Measurements from ENCODE around the gene SLC35E2B. TPM values are rescaled to one million over a fixed set of nuclear protein-coding genes. Genes with fewer than 3 reads are reported as not detected.
A peak's percentile ranks its signal among the peaks of the same experiment; 100 is the strongest.
"Not testable (repeated sequence)": the region's sequence is repeated elsewhere in the genome, so short reads cannot be mapped to it uniquely, and the experiment has no call there.

Gene SLC35E2B
- total RNA-seq, 1 donor from 2014 or later = 20.3 TPM

DNA sequence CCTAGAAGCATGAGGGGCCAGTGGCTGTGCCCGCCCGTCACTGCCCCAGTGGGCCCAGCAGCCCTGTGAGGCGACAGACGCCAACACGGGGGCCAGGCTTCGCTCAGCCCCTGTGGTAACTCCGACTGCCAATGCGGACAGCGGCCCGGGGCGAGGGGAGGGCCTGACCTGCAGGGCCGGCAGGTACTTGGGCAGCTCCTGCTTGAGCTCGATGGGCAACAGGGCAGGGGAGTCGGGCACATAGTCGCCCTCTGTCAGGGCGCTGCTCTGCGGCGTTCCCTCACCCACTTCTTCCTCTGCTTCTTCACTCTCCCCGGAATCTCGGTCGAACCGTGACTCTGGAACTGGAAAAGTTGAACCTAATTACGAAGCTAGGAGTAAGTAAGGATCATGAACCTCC is 14.6 kb upstream of the SLC35E2B start:
- intact Hi-C loops (cut with DNase I); DNase-seq (ENCODE audit: missing footprints); ATAC-seq: not testable (repeated sequence)

DNA sequence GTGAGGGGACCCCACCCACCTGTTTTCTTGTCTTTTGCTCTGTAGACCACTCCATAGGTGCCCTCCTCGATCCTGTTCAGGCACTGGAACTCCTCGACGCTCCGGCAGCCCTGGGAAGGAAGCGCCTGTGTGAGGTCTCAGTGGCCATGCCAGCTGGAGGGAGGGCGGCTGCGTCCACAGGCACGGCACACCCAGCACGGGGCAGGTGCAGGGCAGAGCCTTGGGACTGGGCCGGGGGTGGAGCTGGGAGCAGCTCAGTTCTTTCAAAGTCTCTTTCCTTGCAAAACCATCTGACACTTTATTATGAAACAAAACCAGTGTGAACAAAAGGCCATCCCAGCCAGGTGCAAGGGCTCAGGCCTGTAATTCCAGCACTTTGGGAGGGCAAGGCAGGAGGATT is 13.0 kb upstream of the SLC35E2B start:
- intact Hi-C loops (cut with DNase I); DNase-seq (ENCODE audit: missing footprints); ATAC-seq: not testable (repeated sequence)

DNA sequence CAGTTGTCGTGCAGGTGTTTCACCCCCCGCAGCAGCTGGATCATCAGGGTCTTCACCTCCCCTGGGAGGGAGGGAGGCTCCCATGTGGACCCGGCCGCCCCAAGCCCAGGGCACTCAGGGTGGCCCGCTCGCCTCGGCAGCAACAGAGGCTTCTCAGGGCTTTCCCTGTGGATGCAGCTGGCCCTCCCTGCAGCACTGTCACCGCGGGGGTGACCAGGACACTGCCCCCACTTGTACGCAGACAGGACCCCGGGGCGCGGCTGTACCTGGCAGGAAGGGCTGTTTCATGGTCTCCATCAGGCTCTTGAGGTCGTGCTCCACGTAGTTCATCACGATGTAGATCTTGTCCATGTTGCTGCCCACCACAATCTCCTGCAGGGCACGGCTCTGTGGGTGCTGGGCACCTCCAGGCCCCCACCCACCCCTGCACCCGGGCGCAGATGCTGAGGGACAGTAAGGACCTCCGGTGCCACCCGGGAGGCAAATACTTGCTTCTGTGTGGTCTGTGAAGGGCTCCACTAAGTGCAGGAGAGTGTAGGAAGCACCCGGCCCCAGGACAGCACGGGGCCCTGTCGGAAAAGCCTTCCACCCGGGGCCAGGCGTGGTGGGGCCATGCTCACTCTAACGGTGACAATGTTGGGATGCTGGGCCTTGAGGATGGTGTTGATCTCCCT is 11.8 kb upstream of the SLC35E2B start:
- intact Hi-C loops (cut with DNase I); DNase-seq (ENCODE audit: missing footprints); ATAC-seq: not testable (repeated sequence)

DNA sequence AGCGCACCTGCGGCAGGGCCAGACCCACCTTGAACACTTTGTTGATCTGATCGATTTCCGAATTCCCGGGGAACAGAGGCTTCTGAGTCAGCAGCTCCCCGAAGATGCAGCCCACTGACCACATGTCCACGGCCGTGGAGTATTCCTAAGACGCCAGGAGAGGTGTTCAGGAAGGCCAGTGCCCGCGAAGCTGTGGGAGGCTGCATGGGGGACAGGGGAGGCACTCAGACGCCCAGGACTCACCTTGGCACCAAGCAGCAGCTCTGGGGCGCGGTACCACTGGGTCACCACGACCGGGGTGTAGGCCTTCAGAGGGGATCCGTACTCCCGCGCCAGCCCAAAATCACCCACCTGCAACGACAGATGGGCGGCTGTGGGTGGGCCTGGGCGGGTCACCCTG is 11.2 kb upstream of the SLC35E2B start:
- ATAC-seq (no peak), DNase-seq (ENCODE audit: missing footprints) (no peak)
- intact Hi-C loops (cut with DNase I) = no loop called here

DNA sequence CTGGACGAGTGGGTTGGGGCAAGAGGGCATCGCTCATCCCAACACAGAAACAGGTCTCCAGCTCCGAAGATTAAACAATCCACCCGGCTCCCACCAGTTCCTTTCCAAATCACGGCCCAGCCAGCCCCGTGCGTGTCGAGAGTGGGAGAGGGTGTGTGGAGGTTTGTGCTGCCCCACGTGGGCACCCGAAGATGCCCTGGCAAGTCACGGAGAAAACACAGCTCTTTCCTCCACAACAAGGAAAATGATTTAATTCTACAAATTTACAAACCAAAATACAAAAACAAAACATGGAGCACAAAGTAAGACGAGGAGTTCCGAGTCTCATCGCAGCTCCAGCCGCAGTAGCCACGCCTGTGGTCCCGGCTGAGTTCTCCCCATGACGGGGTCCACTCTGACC is 9.9 kb upstream of the SLC35E2B start:
- intact Hi-C loops (cut with DNase I); ATAC-seq; DNase-seq (ENCODE audit: missing footprints): not testable (repeated sequence)

DNA sequence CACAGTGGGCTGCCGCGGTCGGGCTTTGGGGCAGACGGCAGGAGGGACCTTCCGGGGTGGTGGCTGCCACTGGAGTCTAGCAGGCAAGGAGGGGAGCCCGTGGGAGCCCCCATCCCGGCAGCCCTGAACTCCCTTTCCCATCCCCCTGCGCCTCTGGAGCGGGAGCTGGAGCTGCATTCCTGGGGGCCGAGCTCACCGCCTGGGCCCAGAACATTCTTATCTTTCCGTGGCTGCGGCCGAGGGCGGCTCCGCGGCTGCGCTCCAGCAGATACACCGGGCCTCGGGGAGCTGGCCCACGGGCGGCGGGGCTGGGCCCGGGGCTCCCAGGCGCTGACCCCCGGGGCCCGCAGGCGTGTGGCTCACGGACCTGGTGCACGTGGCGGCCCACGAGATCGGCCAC is 8.0 kb upstream of the SLC35E2B start:
- DNase-seq (ENCODE audit: missing footprints); intact Hi-C loops (cut with DNase I): not testable (repeated sequence)
- ATAC-seq = peak; percentile 64

DNA sequence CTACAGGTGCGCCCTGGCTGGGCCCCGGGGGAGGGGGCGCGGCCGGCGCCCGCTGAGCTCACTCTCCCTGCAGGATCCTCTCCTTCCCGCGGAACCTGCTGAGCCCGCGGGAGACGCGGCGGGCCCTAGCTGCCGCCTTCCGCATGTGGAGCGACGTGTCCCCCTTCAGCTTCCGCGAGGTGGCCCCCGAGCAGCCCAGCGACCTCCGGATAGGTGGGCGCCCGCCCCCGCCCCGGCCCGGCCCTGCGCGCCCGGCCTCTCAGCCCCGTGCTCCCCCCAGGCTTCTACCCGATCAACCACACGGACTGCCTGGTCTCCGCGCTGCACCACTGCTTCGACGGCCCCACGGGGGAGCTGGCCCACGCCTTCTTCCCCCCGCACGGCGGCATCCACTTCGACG is 7.5 kb upstream of the SLC35E2B start:
- ATAC-seq = peak; percentile 1
- intact Hi-C loops (cut with DNase I); DNase-seq (ENCODE audit: missing footprints): not testable (repeated sequence)

DNA sequence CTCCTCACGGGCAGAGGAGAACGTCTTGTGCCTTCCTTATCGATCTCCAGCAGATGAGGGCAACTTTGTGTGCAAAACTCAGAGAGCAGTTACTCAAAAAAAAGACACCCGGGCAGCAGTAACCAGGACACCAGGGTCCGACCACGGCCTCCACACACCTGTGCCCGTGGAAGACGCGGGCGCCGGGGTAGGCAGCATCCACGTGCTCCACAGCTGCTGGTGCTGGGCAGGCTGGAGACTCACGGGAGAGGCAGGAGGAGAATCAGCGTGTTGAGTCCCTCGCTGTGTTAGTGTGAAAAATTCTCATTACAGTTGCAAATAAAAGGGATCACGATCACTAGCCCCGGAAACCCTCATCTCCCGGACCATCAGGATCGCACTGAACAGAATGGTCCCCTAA is 6.5 kb upstream of the SLC35E2B start:
- intact Hi-C loops (cut with DNase I); DNase-seq (ENCODE audit: missing footprints); ATAC-seq: not testable (repeated sequence)

DNA sequence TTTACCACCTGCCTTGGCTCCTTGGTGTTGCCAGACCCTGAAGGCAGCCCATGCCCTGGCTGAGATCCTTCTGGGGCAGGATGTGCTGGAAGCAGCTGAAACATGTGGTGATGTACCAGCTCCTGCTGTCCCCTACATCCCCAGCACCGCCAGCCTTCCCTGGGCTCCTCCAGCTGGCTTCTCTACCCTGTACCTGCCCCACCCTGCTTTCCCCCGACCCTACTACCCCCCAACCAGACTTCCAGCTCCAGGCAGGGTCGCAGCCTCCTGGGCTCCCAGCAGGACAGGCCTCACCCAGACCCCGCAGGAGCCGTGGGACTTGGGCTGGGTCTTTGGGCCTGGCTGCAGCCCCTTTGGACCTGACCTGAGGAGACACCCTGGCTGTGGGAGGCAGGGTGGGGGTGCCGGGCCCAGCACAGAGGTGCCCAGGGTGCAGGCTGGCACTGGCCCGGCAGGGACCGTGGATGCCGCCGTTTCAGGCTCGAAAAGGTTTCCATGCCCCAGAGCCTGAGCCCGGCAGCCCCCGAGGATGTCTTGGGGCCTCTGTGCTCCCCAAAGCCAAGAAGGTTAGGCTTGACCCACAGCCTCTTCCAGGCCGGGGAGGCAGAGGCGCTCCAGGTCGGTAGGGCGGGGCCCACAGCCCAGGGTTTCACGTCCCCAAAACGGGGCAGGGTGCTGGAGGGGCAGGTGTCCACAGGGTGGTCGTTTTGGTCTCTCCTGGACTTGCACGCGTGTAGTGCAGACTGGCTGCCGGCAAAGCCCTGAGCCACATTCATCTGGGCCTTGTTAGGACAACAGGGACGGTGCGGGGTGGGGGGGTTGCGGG is 5.0 kb upstream of the SLC35E2B start:
- intact Hi-C loops (cut with DNase I); DNase-seq (ENCODE audit: missing footprints); ATAC-seq: not testable (repeated sequence)

DNA sequence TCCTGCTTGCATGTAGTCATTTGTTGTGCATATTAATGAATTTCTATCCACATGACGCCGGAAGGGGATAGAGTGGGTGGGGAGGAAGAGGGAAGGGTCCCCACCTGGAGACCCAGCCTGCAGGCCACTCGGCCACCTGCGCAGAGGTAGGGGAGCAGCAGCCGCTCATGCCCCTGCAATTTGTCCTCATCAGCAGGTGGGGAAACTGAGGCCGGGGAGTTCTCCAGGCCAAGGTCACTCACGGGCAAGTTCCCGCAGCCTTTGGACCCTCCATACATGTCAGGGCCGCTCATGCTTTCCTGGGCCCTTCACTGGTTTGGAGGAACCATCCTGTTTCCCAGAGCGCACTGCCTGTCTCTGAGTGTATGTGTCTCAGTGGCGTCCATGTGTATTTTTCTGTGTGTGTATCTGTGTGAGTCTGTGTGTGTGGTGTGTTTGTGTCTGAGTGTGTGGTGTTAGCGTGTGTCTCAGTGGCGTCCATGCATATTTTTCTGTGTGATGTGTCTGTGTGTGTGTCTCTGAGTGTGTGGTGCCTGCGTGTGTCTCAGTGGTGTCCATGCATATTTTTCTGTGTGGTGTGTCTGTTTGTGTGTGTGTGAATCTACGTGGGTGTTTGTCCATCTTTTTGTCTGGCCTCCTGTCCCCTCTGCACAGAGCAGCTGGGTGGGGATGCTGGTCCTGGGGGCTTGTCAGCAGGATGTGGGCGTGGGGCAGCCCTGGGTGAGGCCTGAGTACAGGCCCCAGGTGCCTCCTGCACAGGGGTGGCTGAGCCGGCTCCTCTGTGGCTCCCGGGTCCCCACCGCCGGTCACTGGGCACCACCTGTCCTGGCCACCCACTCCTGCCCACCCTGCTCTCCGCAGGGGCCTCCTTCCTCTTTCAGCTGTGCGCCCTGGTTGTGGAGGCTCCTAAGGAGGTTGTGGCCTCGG is 4.1 kb upstream of the SLC35E2B start:
- ATAC-seq; intact Hi-C loops (cut with DNase I); DNase-seq (ENCODE audit: missing footprints): not testable (repeated sequence)

DNA sequence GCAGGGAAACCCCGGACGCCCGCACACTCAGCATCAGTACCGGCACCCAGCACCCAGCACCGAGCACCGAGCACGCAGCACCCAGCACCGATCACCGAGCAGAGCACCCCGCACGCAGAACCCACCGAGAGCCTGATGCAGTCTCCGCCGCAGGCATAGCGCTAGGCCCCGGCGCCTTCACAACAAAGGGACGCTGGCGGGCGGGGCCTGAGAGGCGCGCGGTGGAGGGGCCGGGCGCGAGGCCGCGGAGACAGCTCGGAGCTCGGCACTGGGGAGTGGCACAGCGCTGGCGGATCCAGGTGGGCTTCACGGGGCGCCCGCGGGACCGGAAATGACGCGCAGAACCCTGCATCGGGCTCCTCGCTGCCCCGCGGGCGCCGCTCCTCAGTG is 276 bp downstream of the SLC35E2B start:
- ATAC-seq (peak; percentile 81), DNase-seq (ENCODE audit: missing footprints) (peak; percentile 86)
- intact Hi-C loops (cut with DNase I) = not testable (repeated sequence)

DNA sequence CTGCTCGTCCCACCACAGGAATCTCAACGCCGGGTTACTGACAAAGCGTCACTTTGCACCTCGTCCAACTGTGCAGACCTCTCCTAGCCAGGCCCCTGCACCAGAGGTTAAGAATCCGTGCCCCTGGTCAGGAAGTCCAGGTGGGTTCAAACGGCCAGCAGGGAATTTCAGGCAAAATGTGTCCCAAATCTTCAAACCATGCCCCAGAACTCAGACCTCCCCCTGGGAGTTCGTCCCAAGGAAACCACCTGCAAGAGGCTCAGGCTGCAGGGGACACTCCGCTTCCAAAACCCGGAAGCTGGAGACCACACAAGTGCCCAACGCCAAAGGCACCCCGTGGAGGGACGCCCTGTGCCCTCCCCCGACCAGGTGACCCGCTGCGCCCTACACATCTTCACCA is 1.2 kb downstream of the SLC35E2B start:
- ATAC-seq; intact Hi-C loops (cut with DNase I); DNase-seq (ENCODE audit: missing footprints): not testable (repeated sequence)

DNA sequence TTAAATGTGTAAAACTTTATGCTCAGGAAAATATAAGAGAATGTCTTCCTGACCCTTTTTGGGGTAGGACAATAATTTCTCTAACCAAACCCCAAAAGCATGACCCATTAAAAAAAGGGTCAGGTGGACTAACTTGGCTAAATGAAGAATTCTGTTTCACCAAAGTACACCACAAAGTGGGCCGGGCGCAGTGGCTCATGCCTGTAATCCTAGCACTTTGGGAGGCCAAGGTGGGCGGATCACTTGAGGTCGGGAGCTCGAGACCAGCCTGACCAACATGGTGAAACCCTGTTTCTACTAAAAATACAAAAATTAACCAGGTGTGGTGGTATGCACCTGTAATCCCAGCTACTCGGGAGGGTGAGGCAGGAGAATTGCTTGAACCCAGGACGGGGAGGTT is 3.1 kb downstream of the SLC35E2B start:
- intact Hi-C loops (cut with DNase I); ATAC-seq; DNase-seq (ENCODE audit: missing footprints): not testable (repeated sequence)

DNA sequence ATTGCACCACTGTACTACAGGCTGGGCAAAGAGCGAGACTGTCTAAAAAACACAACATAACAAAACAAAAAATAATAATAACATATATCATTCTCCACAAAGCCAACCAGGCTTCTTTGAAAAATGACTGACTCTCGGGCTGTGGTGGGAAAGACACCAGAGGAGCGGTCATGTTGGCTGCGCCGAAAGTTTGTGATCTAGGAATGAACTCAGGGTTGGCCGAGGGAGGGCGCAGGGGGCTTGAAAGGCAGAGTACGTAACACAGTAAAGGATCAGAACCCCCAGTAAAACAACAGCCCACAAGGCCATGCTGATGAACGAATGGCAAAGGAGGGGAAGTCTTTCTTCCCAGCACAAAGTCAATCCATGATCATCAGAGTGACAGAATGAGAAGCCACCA is 4.7 kb downstream of the SLC35E2B start:
- ATAC-seq (no peak), DNase-seq (ENCODE audit: missing footprints) (no peak)
- intact Hi-C loops (cut with DNase I) = no loop called here

DNA sequence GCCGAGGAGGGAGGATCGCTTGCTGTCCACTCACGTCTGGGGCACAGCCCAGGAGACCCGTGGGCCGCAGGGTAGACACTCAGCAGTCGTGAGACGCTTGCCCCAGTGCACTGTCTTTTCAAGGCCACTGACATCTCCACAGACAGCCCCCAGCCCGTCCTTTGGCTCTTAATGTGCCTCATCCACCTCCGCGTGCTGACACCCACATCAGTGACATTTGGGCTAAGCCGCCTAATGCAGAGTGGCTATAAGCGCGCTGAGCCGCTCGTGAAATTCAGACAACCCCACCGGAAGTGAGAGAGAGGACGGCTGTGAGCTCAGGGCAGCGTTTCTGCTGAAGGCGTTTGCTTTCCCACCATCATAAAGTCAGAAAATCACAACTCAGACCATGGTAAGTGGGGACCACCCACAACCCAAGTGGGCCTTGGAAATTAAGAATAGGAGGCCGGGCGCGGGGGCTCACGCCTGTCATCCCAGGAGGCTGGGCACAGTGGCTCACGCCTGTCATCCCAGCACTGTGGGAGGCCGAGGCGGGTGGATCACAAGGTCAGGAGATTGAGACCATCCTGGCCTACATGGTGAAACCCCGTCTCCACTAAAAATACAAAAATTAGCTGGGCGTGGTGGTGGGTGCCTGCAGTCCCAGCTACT is 8.4 kb downstream of the SLC35E2B start:
- intact Hi-C loops (cut with DNase I) = no loop called here
- DNase-seq (ENCODE audit: missing footprints) = no peak

DNA sequence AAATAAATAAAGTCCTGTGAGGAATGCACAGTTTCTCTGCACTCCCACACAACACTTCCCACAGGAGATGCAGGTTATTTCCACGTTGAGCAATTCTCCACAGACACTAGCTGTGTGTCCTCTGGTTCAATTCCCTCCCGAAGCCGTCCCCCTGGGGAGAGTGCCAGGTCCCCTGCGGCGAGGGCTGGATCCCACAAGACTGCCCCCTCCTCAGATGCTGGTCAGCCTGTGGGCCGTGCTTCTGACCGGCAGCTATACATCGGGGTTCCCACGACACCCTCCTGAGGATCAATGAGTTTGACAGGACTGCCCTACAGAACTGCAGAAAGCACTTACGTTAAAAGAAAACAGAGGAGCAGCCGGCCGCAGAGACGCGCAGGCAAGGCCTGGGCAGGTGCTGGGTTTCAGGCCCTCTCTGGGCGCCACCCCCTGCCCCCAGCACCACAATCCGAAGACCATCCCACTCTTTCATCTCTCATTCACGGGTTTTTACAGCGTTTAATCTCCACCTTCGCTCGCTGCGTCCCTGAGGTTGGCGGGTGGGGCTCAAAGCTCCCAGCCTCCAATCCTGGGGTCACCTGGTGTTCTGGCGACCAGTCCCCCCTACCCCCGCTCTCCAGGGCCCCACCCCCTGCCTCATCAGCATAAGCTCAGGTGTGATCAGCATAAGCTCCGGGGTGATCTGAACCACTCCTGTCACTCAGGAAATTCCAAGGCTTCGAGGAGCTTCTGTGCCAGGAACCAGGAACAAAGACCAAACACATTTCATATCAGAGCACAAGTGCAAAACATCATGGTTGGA is 9.3 kb downstream of the SLC35E2B start:
- DNase-seq (ENCODE audit: missing footprints) = no peak
- intact Hi-C loops (cut with DNase I) = no loop called here
- no peak for ATAC-seq

More for the DNA sequence above, 8.4 kb downstream of the SLC35E2B start:
- ATAC-seq = no peak

DNA sequence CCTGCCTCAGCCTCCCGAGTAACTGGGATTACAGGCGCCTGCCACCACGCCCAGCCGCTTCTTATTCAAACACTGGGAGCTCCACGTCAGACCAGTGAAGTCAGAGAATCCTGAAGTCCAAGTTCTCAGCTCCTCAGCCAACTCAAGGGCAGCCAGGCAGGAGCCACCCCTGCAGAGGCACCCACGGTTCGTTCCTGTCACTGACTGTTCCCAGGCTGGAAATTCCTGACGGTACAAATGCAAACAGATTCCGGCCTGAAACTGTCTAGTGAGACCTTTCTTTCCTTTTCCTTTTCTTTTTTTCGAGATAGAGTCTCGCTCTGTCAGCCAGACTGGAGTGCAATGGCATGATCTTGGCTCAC is 11.7 kb downstream of the SLC35E2B start:
- DNase-seq (ENCODE audit: missing footprints) (no peak), ATAC-seq (no peak)
- intact Hi-C loops (cut with DNase I) = no loop called here
